ELF-1 (cell line): ENCODE data around the gene BTBD16.
A peak's percentile ranks its signal among the peaks of the same experiment; 100 is the strongest.

Experiments used
- DNase-seq: peaks from one replicate; pipeline ENCODE4 v3.0.0-alpha.2; 2016; ENCODE audit warnings: low read depth, low spot score

The BTBD16 gene

GRCh38 chr10:122343135-122343800 lies 72.2 kb downstream of the BTBD16 start:
- DNase-seq, result no peak

DNA sequence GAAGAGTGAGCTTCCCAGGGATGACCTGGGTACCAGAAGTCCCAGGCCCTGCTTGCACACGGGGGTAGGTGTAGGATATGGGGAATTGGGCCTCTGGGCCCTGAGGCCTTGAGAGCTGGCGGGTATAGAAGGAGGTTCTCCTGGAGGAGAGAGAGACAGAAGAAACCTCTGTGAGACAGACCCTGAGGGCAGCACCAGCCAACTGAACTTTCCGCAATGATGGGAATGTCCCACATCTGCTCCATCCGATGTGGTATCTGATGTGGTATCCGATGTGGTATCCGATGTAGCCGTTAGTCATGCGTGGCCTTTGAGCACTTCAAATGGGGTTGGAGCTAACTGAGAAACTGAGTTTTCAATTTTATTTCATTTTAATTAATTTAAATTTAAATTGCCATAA lies 72.8 kb downstream of the BTBD16 start:
- DNase-seq, result no peak

DNA sequence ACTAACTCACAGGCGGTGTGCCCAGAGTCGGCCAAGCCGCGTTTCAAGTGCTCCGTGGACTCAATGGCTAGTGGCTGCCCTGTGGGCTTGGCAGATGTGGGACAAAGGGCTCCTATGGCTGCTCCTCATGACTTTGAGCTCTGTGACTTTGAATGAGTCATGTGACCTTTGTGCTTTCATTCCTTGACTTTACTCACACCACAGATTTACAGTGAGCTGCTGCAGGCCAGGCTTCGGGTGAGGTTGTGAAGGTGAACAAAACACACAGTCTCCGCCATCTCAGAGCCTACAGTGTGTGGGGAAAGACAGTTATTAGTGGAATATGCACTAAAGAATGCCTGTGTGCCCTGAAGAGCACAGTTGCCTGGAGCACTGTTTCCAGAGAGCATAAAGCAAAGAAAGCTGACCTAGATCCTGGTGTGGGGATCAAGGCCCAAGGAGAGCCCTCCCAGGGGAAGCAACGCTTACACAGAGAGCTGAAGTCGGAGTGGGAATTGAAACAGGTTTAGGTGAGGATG lies 73.7 kb downstream of the BTBD16 start:
- DNase-seq, result no peak

DNA sequence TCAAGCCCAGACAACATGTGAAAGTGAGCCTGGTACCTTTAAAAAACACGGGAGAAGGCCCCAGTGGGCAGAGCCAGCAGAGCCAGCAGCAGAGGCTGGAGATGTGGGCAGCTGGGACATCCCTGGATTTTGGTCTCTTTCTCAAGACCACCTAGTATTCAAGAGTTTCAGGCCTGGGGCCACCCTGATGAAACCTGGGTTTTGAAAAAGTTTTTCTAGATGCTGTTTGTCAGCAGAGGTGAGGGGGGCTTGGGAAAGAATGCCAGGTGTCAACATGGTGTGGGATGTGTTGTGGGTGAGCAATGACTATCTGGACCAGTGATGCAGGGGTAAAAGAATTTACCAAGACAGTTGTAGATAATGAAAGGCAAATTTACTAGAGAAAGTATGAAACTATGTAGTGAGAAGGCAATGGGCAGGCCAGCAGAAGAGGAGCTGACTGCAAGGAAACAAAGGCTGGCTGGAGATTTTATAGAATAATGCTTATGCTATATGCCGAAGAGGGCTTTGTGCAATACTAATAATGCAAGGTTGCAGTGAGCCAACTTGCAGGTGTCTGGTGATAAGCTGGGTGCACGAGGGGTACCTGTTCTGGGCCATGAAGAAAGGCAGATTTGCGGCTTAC lies 75.3 kb downstream of the BTBD16 start:
- no peak for DNase-seq

- no peak for DNase-seq
Measured at GRCh38 chr10:122347170-122347841, 76.2 kb downstream of the BTBD16 start.

DNA sequence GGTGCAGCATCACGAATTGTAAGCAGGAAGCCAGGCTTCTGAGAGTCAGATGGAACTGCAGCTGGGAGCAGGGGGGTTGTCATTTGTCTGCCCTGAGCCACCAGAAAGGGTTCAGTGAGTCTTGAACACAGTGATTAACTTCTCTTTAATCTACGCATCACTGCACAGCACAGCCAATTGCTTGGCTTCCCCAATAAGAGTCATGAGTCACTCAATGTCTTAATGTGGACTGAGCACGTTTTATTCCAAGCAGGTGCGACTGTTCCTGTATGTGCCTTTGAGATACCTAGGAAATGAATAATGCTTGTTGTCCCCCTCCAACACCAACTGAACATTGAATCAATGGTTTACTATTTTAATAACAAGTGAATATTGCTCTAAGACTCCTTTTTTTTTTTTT lies 77.4 kb downstream of the BTBD16 start:
- no peak for DNase-seq

- no peak for DNase-seq
Measured at GRCh38 chr10:122348935-122349361, 77.9 kb downstream of the BTBD16 start.

DNA sequence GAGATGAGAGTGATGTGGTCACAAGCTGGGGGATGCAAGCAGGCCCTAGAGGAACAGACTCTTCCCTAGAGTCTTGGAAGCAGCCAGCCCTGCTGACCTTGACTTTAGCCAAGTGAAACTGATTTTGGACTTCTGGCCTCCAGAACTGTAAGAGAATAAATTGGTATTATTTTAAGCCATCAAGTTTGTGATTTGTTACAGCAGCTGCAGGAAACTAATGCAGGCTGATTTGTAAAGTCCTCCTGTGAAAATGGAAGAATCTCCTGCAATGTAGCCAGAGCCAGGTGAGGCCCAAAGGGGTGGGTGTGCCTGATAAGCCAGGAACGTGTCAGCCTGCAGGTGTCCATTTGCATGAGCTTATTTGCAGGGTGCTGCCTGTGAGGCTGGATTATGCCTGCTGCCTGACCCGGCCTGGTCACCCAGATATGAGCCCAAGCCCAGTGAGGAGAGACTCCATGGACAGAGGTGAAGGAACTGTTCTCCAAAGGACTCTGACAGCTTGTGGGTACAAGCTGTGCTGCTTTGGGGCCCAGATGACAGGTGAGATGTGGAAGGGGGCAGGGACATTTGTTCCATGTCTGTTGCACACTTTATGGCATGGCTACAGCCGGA lies 78.8 kb downstream of the BTBD16 start:
- DNase-seq, result no peak

DNA sequence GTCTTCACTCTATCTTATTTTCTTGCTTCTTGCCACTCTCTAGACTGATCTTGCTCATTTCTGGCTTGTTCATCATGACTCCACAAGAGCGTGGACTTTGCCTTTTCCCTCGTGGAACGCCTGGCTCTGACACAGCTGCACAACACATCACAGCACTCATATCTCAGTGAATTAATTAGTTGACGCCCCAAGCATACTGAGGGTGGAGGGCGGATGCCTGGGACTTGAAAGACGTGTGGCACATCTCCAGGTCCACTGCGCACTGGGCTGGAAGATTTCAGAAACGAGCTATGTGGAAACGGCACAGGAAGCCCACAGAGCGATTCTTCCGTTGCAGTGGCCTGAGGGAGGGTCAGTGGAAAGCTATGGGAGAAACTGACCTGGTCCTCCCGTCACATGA lies 79.8 kb downstream of the BTBD16 start:
- no peak for DNase-seq

DNA sequence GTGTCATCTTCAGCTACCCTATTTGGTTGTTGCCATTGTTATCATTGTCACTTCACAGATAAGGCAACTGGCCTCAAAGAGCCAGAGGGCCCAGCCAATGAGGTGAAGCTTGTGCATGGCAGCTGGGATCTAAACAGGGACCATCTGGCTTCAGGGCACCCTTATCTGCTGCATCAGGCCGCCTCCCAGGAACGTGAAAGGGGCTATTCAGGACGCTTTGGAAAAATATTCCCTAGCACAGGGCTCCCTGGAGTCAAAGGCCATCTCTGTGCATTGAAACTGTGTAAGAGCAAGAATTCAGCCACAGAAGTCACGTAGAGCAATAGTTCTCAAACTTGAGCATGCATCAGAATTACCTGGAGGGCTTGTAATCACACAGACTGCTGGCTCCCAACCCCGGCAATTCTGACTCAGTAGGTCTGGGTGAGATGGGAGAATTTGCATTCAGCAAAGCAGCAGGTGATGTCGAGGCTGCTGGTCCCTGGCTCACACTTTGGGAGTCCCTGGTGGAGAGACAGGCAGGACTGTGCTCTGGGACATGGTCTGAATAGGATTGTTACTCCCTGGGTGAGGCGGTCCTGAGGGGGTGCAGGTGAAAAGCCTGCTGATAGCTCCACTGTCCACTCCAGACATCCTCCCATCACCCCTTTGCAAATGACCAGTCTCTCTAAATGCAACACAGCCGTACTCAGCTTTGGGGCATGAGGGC lies 81.9 kb downstream of the BTBD16 start:
- DNase-seq, result peak; percentile 31

DNA sequence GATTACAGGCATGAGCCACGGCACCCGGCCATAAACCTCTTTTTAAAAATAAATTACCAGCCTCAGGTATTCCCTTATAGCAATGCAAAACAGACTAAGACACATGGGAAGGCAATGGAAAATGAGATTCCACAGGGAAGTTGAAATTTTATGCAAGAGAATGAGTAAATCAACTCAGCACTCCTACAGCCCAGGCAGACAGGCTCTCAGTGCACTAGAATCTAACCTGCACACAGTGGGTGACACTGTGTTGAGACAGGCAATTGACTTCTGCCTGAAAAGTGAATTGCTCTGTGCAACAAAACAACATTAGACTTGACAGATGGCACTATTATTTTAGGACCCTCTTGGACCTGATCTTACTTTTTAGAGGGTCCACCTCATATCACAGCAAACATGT lies 83.3 kb downstream of the BTBD16 start:
- no peak for DNase-seq

GRCh38 chr10:122357685-122358084 lies 86.6 kb downstream of the BTBD16 start:
- no peak for DNase-seq

GRCh38 chr10:122359621-122360020 lies 88.5 kb downstream of the BTBD16 start:
- DNase-seq, result no peak

DNA sequence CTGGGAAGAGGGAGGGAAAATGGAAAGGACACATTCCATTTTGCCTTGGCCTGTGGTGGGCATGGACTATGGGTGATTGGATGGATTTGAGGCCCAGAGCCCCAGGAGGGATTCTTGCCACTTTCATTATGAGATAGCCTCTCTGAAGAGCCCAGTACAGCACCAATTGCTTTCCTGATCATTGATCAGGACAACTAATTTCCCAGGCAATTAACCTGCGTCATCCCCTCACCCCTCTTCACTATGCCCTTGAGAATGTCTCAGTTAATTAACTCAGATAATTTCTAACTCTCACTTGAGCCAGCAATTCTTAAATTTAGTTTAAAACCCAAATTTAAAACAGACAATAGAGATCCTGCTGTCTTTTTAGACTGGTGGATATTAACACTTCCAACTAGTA lies 90.0 kb downstream of the BTBD16 start:
- DNase-seq, result no peak

DNA sequence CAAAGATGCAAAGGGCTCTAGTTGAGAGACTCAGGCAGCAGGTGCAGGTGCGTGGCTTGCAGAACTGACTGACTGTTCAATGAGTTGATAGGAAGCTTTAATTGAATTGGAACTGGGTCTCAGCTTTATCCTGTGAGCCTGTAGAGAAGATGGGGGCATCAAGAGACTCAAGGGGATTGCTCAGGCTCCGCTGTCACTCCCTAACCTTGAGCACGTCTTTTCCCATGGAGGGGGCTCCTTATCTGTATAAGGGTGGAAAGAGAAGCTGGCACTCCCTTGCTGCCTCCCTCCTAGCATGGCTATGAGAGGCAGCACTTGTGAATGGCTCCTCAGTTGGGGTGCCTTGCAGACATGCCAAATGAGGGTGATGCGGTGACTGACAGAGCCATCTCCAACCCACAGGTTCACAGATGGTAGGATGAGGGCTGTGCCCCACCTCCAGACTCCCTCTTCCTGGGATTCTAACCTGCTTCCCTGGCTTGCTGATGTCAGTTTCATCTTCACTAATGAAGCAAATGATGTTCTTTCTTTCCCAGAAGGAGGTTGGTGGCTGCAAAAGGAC lies 91.0 kb downstream of the BTBD16 start:
- no peak for DNase-seq

DNA sequence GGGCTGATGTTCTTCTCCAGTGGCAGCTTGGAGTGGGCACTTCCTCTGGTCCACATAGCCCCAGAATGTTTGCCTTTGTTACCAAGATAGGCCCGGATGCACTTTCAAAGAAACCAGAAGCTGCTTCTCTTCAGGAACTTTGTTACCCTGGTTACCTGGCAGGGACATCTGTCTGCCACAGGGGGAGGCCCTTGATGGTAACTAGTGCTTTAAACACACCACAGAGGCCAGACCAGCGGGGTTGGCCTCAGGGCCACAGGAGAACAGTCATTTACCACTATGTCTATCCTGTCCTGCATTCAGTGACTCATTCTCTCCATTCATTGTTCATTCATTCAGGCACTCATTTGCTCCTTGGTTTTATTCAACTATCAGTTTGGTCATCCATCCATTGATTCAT lies 91.5 kb downstream of the BTBD16 start:
- no peak for DNase-seq

- no peak for DNase-seq
Measured at GRCh38 chr10:122363311-122363710, 92.2 kb downstream of the BTBD16 start.

GRCh38 chr10:122363722-122364463 lies 92.8 kb downstream of the BTBD16 start:
- no peak for DNase-seq

- no peak for DNase-seq
Measured at GRCh38 chr10:122368502-122369254, 97.6 kb downstream of the BTBD16 start.

DNA sequence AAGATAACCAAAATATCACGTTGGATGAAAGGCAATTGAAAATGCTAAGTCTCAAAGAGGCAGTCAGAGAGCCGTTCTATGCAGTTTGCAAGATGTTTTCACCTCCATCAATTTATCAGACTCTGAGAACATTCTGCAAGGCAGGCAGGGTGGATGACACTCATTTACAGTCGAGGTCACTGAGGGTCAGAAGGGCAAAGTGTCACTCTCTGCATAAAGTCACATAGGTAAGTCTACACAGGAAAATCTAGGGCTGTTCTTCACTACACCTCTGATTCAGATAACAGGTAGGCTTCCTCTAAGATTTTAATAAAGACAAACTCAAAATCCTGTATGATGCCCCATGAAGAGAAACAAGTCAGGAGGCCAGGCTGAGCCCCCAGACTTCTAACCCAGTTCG lies 102.0 kb downstream of the BTBD16 start:
- no peak for DNase-seq
